Measurements from ENCODE around the gene CYP39A1. TPM values are rescaled to one million over a fixed set of nuclear protein-coding genes. Genes with fewer than 3 reads are reported as not detected.

CYP39A1 gene
- total RNA-seq, 4 donors from 2014 or later, result 2.8 to 13.1 (median 5.4) TPM

GRCh38 chr6:46502486-46503119 lies 150.0 kb downstream of the CYP39A1 start:
- ATAC-seq (ENCODE audit: low FRiP score), result no peak
- no peak for DNase-seq (ENCODE audit: low spot score)
- no peak for TF ChIP-seq CTCF (IDR thresholded peaks at IDR 0.05)

DNA sequence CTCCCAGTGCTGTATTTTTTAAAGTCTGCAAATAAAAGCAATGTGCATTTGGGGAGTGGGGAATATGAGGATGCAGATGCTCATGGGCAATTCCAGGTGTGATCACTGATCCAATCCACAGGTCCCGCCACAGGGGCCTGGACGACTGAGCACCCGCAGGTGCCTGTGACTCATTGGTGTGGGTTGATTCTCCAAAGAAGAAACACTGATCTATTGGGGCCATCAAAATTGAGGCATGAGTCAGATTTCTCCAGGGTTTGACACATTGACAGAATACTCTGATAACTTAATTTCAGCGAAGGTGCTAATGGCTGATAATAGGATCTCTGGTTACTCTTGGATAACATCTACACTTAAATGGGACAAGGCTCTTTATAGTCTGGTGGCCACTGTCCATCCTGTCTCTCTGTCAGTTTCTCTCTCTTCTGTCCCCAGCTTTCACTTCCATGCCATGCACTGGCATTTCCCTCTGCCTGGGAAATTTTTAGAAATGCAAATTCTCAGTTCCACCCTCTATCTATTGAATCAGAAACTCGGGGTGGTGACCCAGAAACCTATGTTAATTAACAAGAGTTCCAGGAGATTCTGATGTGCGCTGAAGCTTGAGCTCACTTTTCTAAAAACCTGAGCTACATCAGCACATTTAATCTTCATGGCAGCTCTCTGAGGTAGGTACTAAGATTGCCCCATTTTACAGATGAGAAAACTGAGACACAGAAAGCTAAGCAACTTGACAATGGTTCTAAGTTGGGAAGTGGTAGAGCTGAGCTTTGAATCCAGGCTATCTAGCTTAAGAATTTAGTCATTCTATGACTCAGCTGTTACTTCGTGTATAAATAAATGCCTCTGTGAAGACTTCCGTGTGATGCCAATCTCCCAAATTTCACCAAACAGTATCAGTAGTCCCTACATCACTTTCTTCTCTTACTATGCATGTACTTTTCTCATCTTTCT lies 151.2 kb downstream of the CYP39A1 start:
- no peak for DNase-seq (ENCODE audit: low spot score)
- ATAC-seq (ENCODE audit: low FRiP score), result no peak
- TF ChIP-seq CTCF (IDR thresholded peaks at IDR 0.05), result no peak

DNA sequence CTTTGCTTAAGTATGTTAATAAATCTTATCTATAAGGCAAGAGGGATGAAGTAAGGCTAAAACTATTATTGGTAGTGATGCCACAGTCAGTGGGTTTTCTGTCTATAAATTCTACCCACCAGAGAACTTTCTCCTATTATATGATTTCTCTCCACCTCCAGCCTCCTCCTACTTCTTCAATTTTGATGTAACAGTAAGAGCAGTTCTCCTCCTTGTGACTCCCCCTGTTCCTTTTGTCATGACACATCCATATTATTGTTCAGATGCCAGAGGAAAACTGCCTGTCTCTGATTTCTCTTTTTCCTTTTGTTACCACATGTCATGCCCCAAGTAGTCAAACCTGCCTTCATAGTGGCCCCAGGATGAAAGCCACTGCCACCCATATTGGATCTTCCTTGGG lies 152.2 kb downstream of the CYP39A1 start:
- no peak for TF ChIP-seq CTCF (IDR thresholded peaks at IDR 0.05)
- ATAC-seq (ENCODE audit: low FRiP score) (no peak), DNase-seq (ENCODE audit: low spot score) (no peak)

Other genes with a start within 250 kb of the CYP39A1 start
- gene RCAN2, start 161.4 kb downstream of the CYP39A1 start, total RNA-seq, result 1 to 10 TPM; 2.5 to 7.9 (median 3.7) TPM
- gene SLC25A27, start 157 bp upstream of the CYP39A1 start, total RNA-seq, result 10 to 100 TPM; 10.1 to 39.6 (median 27.9) TPM
- gene TDRD6, start 35.1 kb upstream of the CYP39A1 start, total RNA-seq, result 1 to 10 TPM in 1 of 4 donors, under 1 TPM in 3; 0.12 to 1.6 (median 0.59) TPM
- 10 to 100 TPM in 1 of 4 donors, 1 to 10 TPM in 3; 1.0 to 24.4 (median 3.2) TPM for gene PLA2G7, start 82.6 kb upstream of the CYP39A1 start, total RNA-seq
- gene ANKRD66, start 94.1 kb upstream of the CYP39A1 start, total RNA-seq, result not detected
- not detected for gene MEP1A, start 140.6 kb upstream of the CYP39A1 start, total RNA-seq